ENCODE results near the gene NDFIP2. TPM values are rescaled to one million over a fixed set of nuclear protein-coding genes. Genes with fewer than 3 reads are reported as not detected.
A peak's percentile ranks its signal among the peaks of the same experiment; 100 is the strongest.

The NDFIP2 gene
- total RNA-seq, 1 donor from 2014 or later: 46.8 TPM

GRCh38 chr13:79543883-79544282, 62.9 kb downstream of the NDFIP2 start:
- Histone ChIP-seq H3K4me3 (ENCODE audit: low read depth, low read length) (no peak overlapping the region), H3K36me3 (ENCODE audit: control insufficient read depth, insufficient read depth, low read length) (no peaks in the 10 kb centered on the region), H3K27me3 (ENCODE audit: control insufficient read depth, insufficient read depth, low read length) (no peaks in the 10 kb centered on the region)
- no peak for TF ChIP-seq CTCF (IDR thresholded peaks at IDR 0.05; ENCODE audit: insufficient read depth, low read length, poor library complexity, severe bottlenecking)
- no peak for DNase-seq (ENCODE audit: low read depth)

GRCh38 chr13:79547211-79548195, 66.5 kb downstream of the NDFIP2 start:
- H3K36me3 ChIP-seq (ENCODE audit: control insufficient read depth, insufficient read depth, low read length): no peaks in the 10 kb centered on the region
- no peak overlapping the region for H3K4me3 ChIP-seq (ENCODE audit: low read depth, low read length)
- DNase-seq (ENCODE audit: low read depth): no peak
- no peaks in the 10 kb centered on the region for H3K27me3 ChIP-seq (ENCODE audit: control insufficient read depth, insufficient read depth, low read length)
- no peak for TF ChIP-seq CTCF (IDR thresholded peaks at IDR 0.05; ENCODE audit: insufficient read depth, low read length, poor library complexity, severe bottlenecking)

- peak; percentile 34 for TF ChIP-seq CTCF (IDR thresholded peaks at IDR 0.05; ENCODE audit: insufficient read depth, low read length, poor library complexity, severe bottlenecking)
- no peak overlapping the region for H3K4me3 ChIP-seq (ENCODE audit: low read depth, low read length)
- H3K36me3 ChIP-seq (ENCODE audit: control insufficient read depth, insufficient read depth, low read length): no peaks in the 10 kb centered on the region
- H3K27me3 ChIP-seq (ENCODE audit: control insufficient read depth, insufficient read depth, low read length): no peaks in the 10 kb centered on the region
- DNase-seq (ENCODE audit: low read depth): no peak
Observed at GRCh38 chr13:79548902-79549301, 67.9 kb downstream of the NDFIP2 start.

- no peak for DNase-seq (ENCODE audit: low read depth)
- Histone ChIP-seq H3K4me3 (ENCODE audit: low read depth, low read length) (no peak overlapping the region), H3K36me3 (ENCODE audit: control insufficient read depth, insufficient read depth, low read length) (no peaks in the 10 kb centered on the region), H3K27me3 (ENCODE audit: control insufficient read depth, insufficient read depth, low read length) (no peaks in the 10 kb centered on the region)
- TF ChIP-seq CTCF (IDR thresholded peaks at IDR 0.05; ENCODE audit: insufficient read depth, low read length, poor library complexity, severe bottlenecking): no peak
Observed at GRCh38 chr13:79549355-79550106, 68.6 kb downstream of the NDFIP2 start.

- no peak for TF ChIP-seq CTCF (IDR thresholded peaks at IDR 0.05; ENCODE audit: insufficient read depth, low read length, poor library complexity, severe bottlenecking)
- H3K27me3 ChIP-seq (ENCODE audit: control insufficient read depth, insufficient read depth, low read length): no peaks in the 10 kb centered on the region
- no peak for DNase-seq (ENCODE audit: low read depth)
- no peaks in the 10 kb centered on the region for H3K36me3 ChIP-seq (ENCODE audit: control insufficient read depth, insufficient read depth, low read length)
- H3K4me3 ChIP-seq (ENCODE audit: low read depth, low read length): no peak overlapping the region
Observed at GRCh38 chr13:79557666-79558065, 76.7 kb downstream of the NDFIP2 start.

Measured in kidney epithelial cell (primary cell).